Ishikawa (cell line): ENCODE results near the gene CENPS.

Source experiments
- CREB1 ChIP-seq: IDR thresholded peaks from 2 replicates; pipeline ENCODE4 v1.6.1; 2012; ENCODE audit warnings: low read depth
- EP300 ChIP-seq: IDR thresholded peaks from 2 replicates; pipeline ENCODE4 v1.6.1; 2012; ENCODE audit warnings: borderline replicate concordance
- FOXM1 ChIP-seq: IDR thresholded peaks from 2 replicates; pipeline ENCODE4 v1.6.1; 2012; ENCODE audit warnings: low read depth, borderline replicate concordance
- NFIC ChIP-seq: IDR thresholded peaks from 2 replicates; pipeline ENCODE4 v1.6.1; 2012
- RAD21 ChIP-seq: IDR thresholded peaks from 2 replicates; pipeline ENCODE4 v1.6.1; 2012; ENCODE audit warnings: low read depth
- TCF12 ChIP-seq: IDR thresholded peaks from 2 replicates; pipeline ENCODE4 v1.6.1; 2012; ENCODE audit warnings: low read depth
- USF1 ChIP-seq: IDR thresholded peaks from 2 replicates; pipeline ENCODE4 v1.6.1; 2012
- ZBTB7A ChIP-seq: IDR thresholded peaks from 2 replicates; pipeline ENCODE4 v1.6.1; 2012; ENCODE audit warnings: low read depth

GRCh38 chr1:10444248-10444647 lies 14.0 kb downstream of the CENPS start:
- TF ChIP-seq ZBTB7A (no peak), CREB1 (no peak), USF1 (no peak), TCF12 (no peak), FOXM1 (no peak), RAD21 (no peak), EP300 (no peak), NFIC (no peak)
